HCT116 (cell line): Measurements from ENCODE around the gene PREX1. TPM values are rescaled to one million over a fixed set of nuclear protein-coding genes. Genes with fewer than 3 reads are reported as not detected.

ENCODE experiments used
- ATAC-seq: fragments of 200-7000 bp; cut with Tn5 transposase; 2 replicates; pipeline ENCODE4 v1.9.1; 2020; ENCODE audit warnings: mild to moderate bottlenecking, moderate library complexity
- BruUV-seq: library from RNA; stranded (reverse); fragments of 400-500 nt; replicated peaks from 2 replicates; lab custom pipeline; 2021; lab: Mats Ljungman, UMichigan
- CTCF ChIA-PET: fragments of 300-600 bp; sonication (Branson Sonifier 250); formaldehyde crosslinking; loops from one replicate; lab custom pipeline; 2021; ENCODE audit warnings: antibody characterized with exemption; lab: Charles Lee
- POLR2A ChIA-PET: fragments of 300-600, 350-600 bp; sonication (Branson Sonifier 250); formaldehyde crosslinking; loops from one replicate; lab custom pipeline; 2021; ENCODE audit warnings: antibody characterized with exemption; lab: Charles Lee
- RAD21 ChIA-PET, 2 experiments: fragments of 300-600 bp; sonication (Branson Sonifier 250); formaldehyde crosslinking; loops; one replicate each; lab custom pipeline; 2023; ENCODE audit warnings: low total read pairs in 2 of 2; ENCODE audit not compliant: uncharacterized antibody in 2 of 2, unreplicated experiment in 2 of 2, low non-redundant PET in 1 of 2; lab: Charles Lee
- DNase-seq: peaks from one replicate; pipeline ENCODE4 v3.0.0-alpha.2; 2010; ENCODE audit warnings: low read depth, low spot score
- H2AFZ ChIP-seq: fragments of 200-600 bp; shearing (Covaris generic), sonication (generic); 2 replicates; pipeline ENCODE4 v1.6.1; 2017; ENCODE audit warnings: low read depth, mixed run types, mixed read lengths, antibody characterized with exemption, low read length; ENCODE audit not compliant: poor library complexity, severe bottlenecking
- H3K27ac ChIP-seq: 2 replicates; pipeline ENCODE4 v1.5.1; 2012; ENCODE audit warnings: low read depth, low read length
- H3K27me3 ChIP-seq: fragments of 200-600 bp; sonication (generic); 2 replicates; pipeline ENCODE4 v1.6.1; 2016; ENCODE audit warnings: mixed run types, low read length, mixed read lengths; ENCODE audit not compliant: insufficient read depth
- H3K36me3 ChIP-seq, 2 experiments: fragments of 200-500 bp in 1 of 2; fragments of 200-600 bp in 1 of 2; sonication (Bioruptor generic) in 1 of 2; sonication (generic) in 1 of 2; 2 replicates each; pipeline versions ENCODE4 v1.5.1 to v1.6.1; 2014 to 2016; ENCODE audit warnings: low read length in 2 of 2, inconsistent platforms in 1 of 2, mixed read lengths in 1 of 2, mixed run types in 1 of 2; ENCODE audit not compliant: insufficient read depth in 2 of 2, control insufficient read depth in 1 of 2
- H3K4me1 ChIP-seq, 2 experiments: fragments of 200-600 bp in 1 of 2; sonication (generic) in 1 of 2; 2 replicates each; pipeline versions ENCODE4 v1.5.1 to v1.6.1; 2012 to 2017; ENCODE audit warnings: low read length in 2 of 2, inconsistent platforms in 1 of 2, mild to moderate bottlenecking in 1 of 2, mixed read lengths in 1 of 2, mixed run types in 1 of 2, moderate library complexity in 1 of 2; ENCODE audit not compliant: insufficient read depth in 2 of 2, control insufficient read depth in 1 of 2
- H3K4me2 ChIP-seq: fragments of 200-600 bp; sonication (generic); 2 replicates; pipeline ENCODE4 v1.6.1; 2017; ENCODE audit warnings: mixed run types, low read length, mixed read lengths
- H3K4me3 ChIP-seq, 2 experiments: fragments of 200-600 bp in 1 of 2; sonication (generic) in 1 of 2; replicated peaks in 1 of 2; 2 replicates each; pipeline ENCODE4 v1.5.1; 2011 to 2016; ENCODE audit warnings: low read length in 2 of 2, control low read depth in 1 of 2, low read depth in 1 of 2, mild to moderate bottlenecking in 1 of 2, mixed read lengths in 1 of 2, mixed run types in 1 of 2
- H3K79me2 ChIP-seq: fragments of 200-600 bp; sonication (generic); 2 replicates; pipeline ENCODE4 v1.6.1; 2017; ENCODE audit warnings: mild to moderate bottlenecking, mixed run types, low read length, moderate library complexity, mixed read lengths; ENCODE audit not compliant: insufficient read depth
- H3K9ac ChIP-seq: fragments of 200-600 bp; sonication (generic); 2 replicates; pipeline ENCODE4 v1.6.1; 2016; ENCODE audit warnings: low read length, mixed read lengths
- H3K9me2 ChIP-seq: fragments of 200-600 bp; sonication (generic), shearing (Covaris generic); 2 replicates; pipeline ENCODE4 v1.6.1; 2017; ENCODE audit warnings: mixed run types, mild to moderate bottlenecking, moderate library complexity; ENCODE audit not compliant: insufficient read depth
- H3K9me3 ChIP-seq, 2 experiments: fragments of 200-500 bp in 1 of 2; fragments of 200-600 bp in 1 of 2; sonication (Bioruptor generic) in 1 of 2; sonication (generic) in 1 of 2; 2 replicates each; pipeline ENCODE4 v1.6.1; 2014 to 2017; ENCODE audit warnings: low read length in 2 of 2, mixed read lengths in 2 of 2, inconsistent platforms in 1 of 2, low read depth in 1 of 2, mild to moderate bottlenecking in 1 of 2, mixed run types in 1 of 2, moderate library complexity in 1 of 2; ENCODE audit not compliant: control insufficient read depth in 1 of 2, insufficient read depth in 1 of 2
- H4K20me1 ChIP-seq: fragments of 200-600 bp; sonication (generic), shearing (Covaris generic); 2 replicates; pipeline ENCODE4 v1.6.1; 2017; ENCODE audit warnings: mixed run types, mild to moderate bottlenecking, moderate library complexity; ENCODE audit not compliant: insufficient read depth
- CBX3 ChIP-seq: IDR thresholded peaks from 2 replicates; pipeline ENCODE4 v1.6.1; 2012; ENCODE audit warnings: low read depth
- CEBPB ChIP-seq: IDR thresholded peaks from 2 replicates; pipeline ENCODE4 v1.6.1; 2012; ENCODE audit warnings: low read depth
- ELF1 ChIP-seq: IDR thresholded peaks from 2 replicates; pipeline ENCODE4 v1.6.1; 2012; ENCODE audit warnings: low read depth, borderline replicate concordance
- EZH2 ChIP-seq: fragments of 200-600 bp; sonication (generic); IDR thresholded peaks from 2 replicates; pipeline ENCODE4 v1.6.1; 2017; ENCODE audit warnings: antibody characterized with exemption, mixed run types
- EZH2phosphoT487 ChIP-seq: fragments of 200-600 bp; IDR thresholded peaks from 2 replicates; pipeline ENCODE4 v1.6.1; 2018; ENCODE audit warnings: antibody characterized with exemption, borderline replicate concordance
- JUND ChIP-seq: IDR thresholded peaks from 2 replicates; pipeline ENCODE4 v1.6.1; 2012
- POLR2A ChIP-seq: IDR thresholded peaks from 2 replicates; pipeline ENCODE4 v1.7.0; 2011; ENCODE audit warnings: borderline replicate concordance; ENCODE audit not compliant: insufficient read depth, insufficient read length; ENCODE audit errors: extremely low read depth
- POLR2AphosphoS5 ChIP-seq: IDR thresholded peaks from 2 replicates; pipeline ENCODE4 v1.6.1; 2011; ENCODE audit warnings: mild to moderate bottlenecking, low read depth, low read length, moderate library complexity
- SIN3A ChIP-seq: IDR thresholded peaks from 2 replicates; pipeline ENCODE4 v1.6.1; 2012; ENCODE audit warnings: low read depth
- SRF ChIP-seq: IDR thresholded peaks from 2 replicates; pipeline ENCODE4 v1.6.1; 2012; ENCODE audit warnings: low read depth
- TCF7L2 ChIP-seq: IDR thresholded peaks from 2 replicates; pipeline ENCODE4 v1.7.0; 2011; ENCODE audit warnings: borderline replicate concordance, inconsistent platforms; ENCODE audit not compliant: insufficient read depth, insufficient read length; ENCODE audit errors: extremely low read depth
- YY1 ChIP-seq: IDR thresholded peaks from 2 replicates; pipeline ENCODE4 v1.6.1; 2011; ENCODE audit warnings: low read length, low read depth, moderate library complexity, mild to moderate bottlenecking; ENCODE audit not compliant: insufficient replicate concordance; ENCODE audit errors: extremely low read depth
- intact Hi-C: fragments of 100-400 bp; cut with micrococcal nuclease; formaldehyde crosslinking; loops from 2 replicates; pipeline ENCODE4 v1.10.0; 2022
- total RNA-seq: library from RNA; stranded (reverse); gene quantifications from one replicate; pipeline ENCODE4 v1.2.1, GENCODE V29; 2021; ENCODE audit not compliant: unreplicated experiment
- TF ChIP-seq, protein P1 (sequence below): IDR thresholded peaks from 2 replicates; pipeline ENCODE4 v1.6.1; 2012
- TF ChIP-seq, protein P2 (sequence below): IDR thresholded peaks from 2 replicates; pipeline ENCODE4 v1.6.1; 2012; ENCODE audit warnings: low read depth
- TF ChIP-seq, protein P3 (sequence below): IDR thresholded peaks from 2 replicates; pipeline ENCODE4 v1.6.1; 2012

The PREX1 gene
- total RNA-seq, 1 experiment from 2014 or later = 6.1 TPM

DNA sequence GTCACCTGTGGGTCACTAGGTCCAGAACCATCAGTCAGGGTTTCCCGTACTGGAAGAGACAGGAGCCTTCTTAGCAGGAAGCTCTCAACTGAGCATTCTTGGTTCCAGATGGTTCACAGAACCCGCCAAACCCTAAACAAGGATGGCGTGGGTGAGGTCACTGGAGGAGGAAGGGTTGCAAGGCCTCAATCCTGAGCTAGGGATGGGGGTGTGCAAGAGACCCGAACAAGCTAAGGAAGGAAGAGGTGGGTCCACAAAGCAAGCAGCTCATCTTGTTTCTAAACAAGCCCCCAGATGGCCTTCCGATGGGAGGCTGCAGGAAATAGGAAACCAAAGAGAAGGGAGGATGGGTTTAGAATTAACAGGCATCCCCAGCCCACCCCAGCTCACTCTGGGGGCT, 92.7 kb downstream of the PREX1 start:
- H3K9me3 ChIP-seq = no peaks in the 10 kb centered on the region
- no peak overlapping the region for H3K9ac ChIP-seq
- no peaks in the 10 kb centered on the region for H3K79me2 ChIP-seq
- ATAC-seq (no peak), DNase-seq (no peak)
- RAD21 ChIA-PET = no interaction called here
- no TSS peak for BruUV-seq
- no peak overlapping the region for H2AFZ ChIP-seq
- no peak overlapping the region for H3K4me3 ChIP-seq
- intact Hi-C loops = no loop called here
- H3K4me1 ChIP-seq = no peaks in the 10 kb centered on the region
- no peak for TF ChIP-seq EZH2phosphoT487
- TF ChIP-seq CBX3 = no peak
- TF ChIP-seq, all 23 proteins: peak for 0
- no peaks in the 10 kb centered on the region for H3K36me3 ChIP-seq
- CTCF ChIA-PET = no interaction called here
- no peaks in the 10 kb centered on the region for H3K27me3 ChIP-seq
- H3K4me2 ChIP-seq = no peak overlapping the region
- POLR2A ChIA-PET = no interaction called here
- no peaks in the 10 kb centered on the region for H3K9me2 ChIP-seq
- no peaks in the 10 kb centered on the region for H4K20me1 ChIP-seq
- no peak overlapping the region for H3K27ac ChIP-seq

DNA sequence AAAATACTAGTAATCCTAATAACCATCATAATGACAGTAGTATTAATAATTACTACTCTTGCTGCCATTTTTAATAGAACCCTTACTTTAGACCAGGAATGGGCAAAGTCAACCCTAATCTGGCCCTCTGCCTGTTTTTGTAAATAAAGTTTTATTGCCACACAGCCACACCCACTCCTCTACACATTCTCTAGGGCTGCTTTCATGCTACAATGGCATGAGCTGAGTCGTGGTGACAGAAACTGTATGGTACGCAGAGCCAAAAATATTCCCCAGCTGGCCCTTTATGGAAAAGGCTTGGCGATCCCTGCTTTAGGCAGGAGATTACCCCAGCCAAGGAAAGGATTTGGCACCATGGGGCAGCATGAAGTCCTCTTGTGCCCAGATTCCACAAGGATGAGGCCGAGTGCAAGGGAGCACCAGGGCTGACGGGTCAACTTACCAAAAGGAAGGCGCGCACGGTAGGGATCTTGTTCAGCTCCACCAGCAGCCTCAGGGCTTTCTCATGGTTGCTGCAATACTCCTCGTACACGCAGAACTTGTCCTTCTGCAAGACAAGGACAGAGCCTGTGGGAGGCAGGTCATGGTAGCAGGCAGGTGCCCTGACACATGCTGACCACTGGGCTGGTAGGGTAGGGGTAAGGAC, 93.6 kb downstream of the PREX1 start:
- Histone ChIP-seq H3K4me3 (no peak overlapping the region), H3K4me2 (no peak overlapping the region), H4K20me1 (no peaks in the 10 kb centered on the region), H2AFZ (no peak overlapping the region), H3K27ac (no peak overlapping the region), H3K9me2 (no peaks in the 10 kb centered on the region), H3K4me1 (no peaks in the 10 kb centered on the region), H3K79me2 (no peaks in the 10 kb centered on the region), H3K36me3 (no peaks in the 10 kb centered on the region), H3K9me3 (no peaks in the 10 kb centered on the region), H3K27me3 (no peaks in the 10 kb centered on the region), H3K9ac (no peak overlapping the region)
- no peak for ATAC-seq
- no peak for TF ChIP-seq TCF7L2
- TF ChIP-seq POLR2AphosphoS5 = no peak
- TF ChIP-seq JUND = no peak
- no peak for TF ChIP-seq ELF1
- TF ChIP-seq, protein P1, sequence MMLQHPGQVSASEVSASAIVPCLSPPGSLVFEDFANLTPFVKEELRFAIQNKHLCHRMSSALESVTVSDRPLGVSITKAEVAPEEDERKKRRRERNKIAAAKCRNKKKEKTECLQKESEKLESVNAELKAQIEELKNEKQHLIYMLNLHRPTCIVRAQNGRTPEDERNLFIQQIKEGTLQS = no peak
- no peak for TF ChIP-seq POLR2A
- TF ChIP-seq YY1 = no peak
- no peak for TF ChIP-seq CEBPB
- TF ChIP-seq, protein P2, sequence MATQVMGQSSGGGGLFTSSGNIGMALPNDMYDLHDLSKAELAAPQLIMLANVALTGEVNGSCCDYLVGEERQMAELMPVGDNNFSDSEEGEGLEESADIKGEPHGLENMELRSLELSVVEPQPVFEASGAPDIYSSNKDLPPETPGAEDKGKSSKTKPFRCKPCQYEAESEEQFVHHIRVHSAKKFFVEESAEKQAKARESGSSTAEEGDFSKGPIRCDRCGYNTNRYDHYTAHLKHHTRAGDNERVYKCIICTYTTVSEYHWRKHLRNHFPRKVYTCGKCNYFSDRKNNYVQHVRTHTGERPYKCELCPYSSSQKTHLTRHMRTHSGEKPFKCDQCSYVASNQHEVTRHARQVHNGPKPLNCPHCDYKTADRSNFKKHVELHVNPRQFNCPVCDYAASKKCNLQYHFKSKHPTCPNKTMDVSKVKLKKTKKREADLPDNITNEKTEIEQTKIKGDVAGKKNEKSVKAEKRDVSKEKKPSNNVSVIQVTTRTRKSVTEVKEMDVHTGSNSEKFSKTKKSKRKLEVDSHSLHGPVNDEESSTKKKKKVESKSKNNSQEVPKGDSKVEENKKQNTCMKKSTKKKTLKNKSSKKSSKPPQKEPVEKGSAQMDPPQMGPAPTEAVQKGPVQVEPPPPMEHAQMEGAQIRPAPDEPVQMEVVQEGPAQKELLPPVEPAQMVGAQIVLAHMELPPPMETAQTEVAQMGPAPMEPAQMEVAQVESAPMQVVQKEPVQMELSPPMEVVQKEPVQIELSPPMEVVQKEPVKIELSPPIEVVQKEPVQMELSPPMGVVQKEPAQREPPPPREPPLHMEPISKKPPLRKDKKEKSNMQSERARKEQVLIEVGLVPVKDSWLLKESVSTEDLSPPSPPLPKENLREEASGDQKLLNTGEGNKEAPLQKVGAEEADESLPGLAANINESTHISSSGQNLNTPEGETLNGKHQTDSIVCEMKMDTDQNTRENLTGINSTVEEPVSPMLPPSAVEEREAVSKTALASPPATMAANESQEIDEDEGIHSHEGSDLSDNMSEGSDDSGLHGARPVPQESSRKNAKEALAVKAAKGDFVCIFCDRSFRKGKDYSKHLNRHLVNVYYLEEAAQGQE = no peak
- TF ChIP-seq CBX3 = no peak
- TF ChIP-seq SRF = no peak
- TF ChIP-seq EZH2 = no peak
- TF ChIP-seq SIN3A = no peak
- TF ChIP-seq EZH2phosphoT487 = no peak
- TF ChIP-seq, protein P3, sequence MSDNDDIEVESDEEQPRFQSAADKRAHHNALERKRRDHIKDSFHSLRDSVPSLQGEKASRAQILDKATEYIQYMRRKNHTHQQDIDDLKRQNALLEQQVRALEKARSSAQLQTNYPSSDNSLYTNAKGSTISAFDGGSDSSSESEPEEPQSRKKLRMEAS = no peak
- CTCF ChIA-PET = no interaction called here
- DNase-seq = no peak
- RAD21 ChIA-PET = no interaction called here
- POLR2A ChIA-PET = no interaction called here
- BruUV-seq = no TSS peak
- intact Hi-C loops = no loop called here
